GM06990 (cell line): ENCODE data around the gene LMF2.
"Not testable (repeated sequence)": the region's sequence is repeated elsewhere in the genome, so short reads cannot be mapped to it uniquely, and the experiment has no call there.

Source experiments
- DNase-seq: peaks from one replicate; pipeline ENCODE4 v3.0.0-alpha.2; 2011; ENCODE audit not compliant: insufficient read length; ENCODE audit errors: extremely low read depth
- H3K27me3 ChIP-seq: replicated peaks from 2 replicates; pipeline ENCODE4 v1.6.0; 2011; ENCODE audit warnings: low read length; ENCODE audit not compliant: control insufficient read depth, insufficient read depth
- H3K36me3 ChIP-seq: 2 replicates; pipeline ENCODE4 v1.5.1; 2011; ENCODE audit warnings: low read length; ENCODE audit not compliant: control insufficient read depth, insufficient read depth
- H3K4me3 ChIP-seq: replicated peaks from 2 replicates; pipeline ENCODE4 v1.5.1; 2011; ENCODE audit warnings: low read depth, mild to moderate bottlenecking, control low read depth, low read length
- TF ChIP-seq, protein P1 (sequence below): IDR thresholded peaks from 2 replicates; pipeline ENCODE4 v1.5.1; 2011; ENCODE audit warnings: low read length, control low read depth, mild to moderate bottlenecking, inconsistent platforms; ENCODE audit not compliant: insufficient read depth, poor library complexity, severe bottlenecking

The LMF2 gene

GRCh38 chr22:50522806-50523438 lies 15.4 kb upstream of the LMF2 start:
- no peak overlapping the region for H3K4me3 ChIP-seq
- no peak for DNase-seq
- TF ChIP-seq, protein P1, sequence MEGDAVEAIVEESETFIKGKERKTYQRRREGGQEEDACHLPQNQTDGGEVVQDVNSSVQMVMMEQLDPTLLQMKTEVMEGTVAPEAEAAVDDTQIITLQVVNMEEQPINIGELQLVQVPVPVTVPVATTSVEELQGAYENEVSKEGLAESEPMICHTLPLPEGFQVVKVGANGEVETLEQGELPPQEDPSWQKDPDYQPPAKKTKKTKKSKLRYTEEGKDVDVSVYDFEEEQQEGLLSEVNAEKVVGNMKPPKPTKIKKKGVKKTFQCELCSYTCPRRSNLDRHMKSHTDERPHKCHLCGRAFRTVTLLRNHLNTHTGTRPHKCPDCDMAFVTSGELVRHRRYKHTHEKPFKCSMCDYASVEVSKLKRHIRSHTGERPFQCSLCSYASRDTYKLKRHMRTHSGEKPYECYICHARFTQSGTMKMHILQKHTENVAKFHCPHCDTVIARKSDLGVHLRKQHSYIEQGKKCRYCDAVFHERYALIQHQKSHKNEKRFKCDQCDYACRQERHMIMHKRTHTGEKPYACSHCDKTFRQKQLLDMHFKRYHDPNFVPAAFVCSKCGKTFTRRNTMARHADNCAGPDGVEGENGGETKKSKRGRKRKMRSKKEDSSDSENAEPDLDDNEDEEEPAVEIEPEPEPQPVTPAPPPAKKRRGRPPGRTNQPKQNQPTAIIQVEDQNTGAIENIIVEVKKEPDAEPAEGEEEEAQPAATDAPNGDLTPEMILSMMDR: no peak
- H3K27me3 ChIP-seq: no peaks in the 10 kb centered on the region
- H3K36me3 ChIP-seq: peaks cover 44% of the 10 kb centered on the region

DNA sequence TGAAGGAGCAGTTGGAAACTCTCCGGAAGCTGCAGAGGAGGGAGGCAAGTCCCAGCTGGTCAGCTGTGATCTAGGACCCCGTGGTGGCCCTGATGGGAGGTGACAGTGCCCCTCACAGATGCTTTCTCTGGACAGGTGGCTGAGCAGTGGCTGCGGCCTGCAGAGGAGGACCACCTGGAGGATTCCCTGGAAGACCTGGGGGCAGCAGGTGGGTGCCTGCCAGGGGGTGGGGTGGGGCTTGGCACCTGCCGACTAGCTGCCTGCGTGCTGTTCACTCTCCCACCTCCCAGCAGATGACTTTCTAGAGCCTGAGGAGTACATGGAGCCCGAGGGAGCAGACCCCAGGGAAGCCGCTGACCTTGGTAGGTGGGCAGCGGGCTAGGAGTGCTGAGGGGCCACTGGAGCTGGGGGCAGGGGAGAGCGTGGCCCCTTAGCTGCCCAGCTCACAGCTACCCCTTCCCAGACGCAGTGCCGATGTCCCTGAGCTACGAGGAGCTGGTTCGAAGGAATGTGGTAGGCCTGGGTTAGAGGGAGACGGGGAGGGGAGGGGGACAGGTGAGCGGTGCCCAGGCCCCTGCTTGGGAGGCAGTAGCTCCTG lies 14.8 kb upstream of the LMF2 start:
- TF ChIP-seq, protein P1: no peak
- Histone ChIP-seq H3K4me3 (no peak overlapping the region), H3K36me3 (peaks cover 46% of the 10 kb centered on the region), H3K27me3 (no peaks in the 10 kb centered on the region)
- no peak for DNase-seq

GRCh38 chr22:50521710-50522109 lies 14.2 kb upstream of the LMF2 start:
- peaks cover 46% of the 10 kb centered on the region for H3K36me3 ChIP-seq
- TF ChIP-seq, protein P1: no peak
- H3K4me3 ChIP-seq: no peak overlapping the region
- H3K27me3 ChIP-seq: no peaks in the 10 kb centered on the region
- DNase-seq: no peak

GRCh38 chr22:50520826-50521453 lies 13.4 kb upstream of the LMF2 start:
- H3K36me3 ChIP-seq: peaks cover 48% of the 10 kb centered on the region
- DNase-seq: no peak
- H3K4me3 ChIP-seq: no peak overlapping the region
- no peaks in the 10 kb centered on the region for H3K27me3 ChIP-seq
- TF ChIP-seq, protein P1: no peak

DNA sequence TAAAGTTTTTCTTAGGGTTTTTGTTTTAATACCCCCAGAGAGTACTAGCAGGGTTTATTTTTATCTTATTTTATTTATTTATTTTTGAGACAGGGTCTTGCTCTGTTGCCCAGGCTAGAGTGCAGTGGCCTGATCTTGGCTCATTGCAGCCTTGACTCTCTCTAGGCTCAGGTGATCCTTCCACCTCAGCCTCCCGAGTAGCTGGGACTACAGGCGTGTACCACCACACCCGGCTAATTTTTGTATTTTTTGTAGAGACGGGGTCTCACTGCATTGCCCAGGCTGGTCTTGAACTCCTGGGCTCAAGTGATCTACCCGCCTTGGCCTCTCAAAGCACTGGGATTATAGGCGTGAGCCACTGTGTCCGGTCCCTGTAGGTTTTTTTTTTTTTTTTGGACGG lies 12.7 kb upstream of the LMF2 start:
- H3K4me3 ChIP-seq, DNase-seq, H3K27me3 ChIP-seq: not testable (repeated sequence)
- H3K36me3 ChIP-seq: peaks cover 48% of the 10 kb centered on the region

DNA sequence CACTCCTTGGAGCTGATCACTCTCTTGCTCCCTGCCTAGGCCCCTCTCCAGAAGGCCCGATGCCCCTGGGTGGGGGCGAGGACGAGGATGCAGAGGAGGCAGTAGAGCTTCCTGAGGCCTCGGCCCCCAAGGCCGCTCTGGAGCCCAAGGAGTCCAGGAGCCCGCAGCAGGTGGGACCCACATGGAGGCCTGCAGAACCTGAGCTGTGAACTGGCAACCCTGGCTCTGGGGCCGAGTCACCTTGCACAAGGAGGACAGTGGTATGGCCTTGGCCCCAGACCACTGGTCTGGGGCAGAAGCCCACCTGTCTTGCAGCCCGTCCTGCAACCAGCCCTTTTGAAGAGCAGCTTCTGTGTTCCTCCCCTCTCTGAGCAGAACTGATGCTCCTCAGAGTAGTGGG lies 11.6 kb upstream of the LMF2 start:
- TF ChIP-seq, protein P1: no peak
- no peak for DNase-seq
- H3K36me3 ChIP-seq: peaks cover 46% of the 10 kb centered on the region

More for the DNA sequence above, 11.6 kb upstream of the LMF2 start:
- Histone ChIP-seq H3K4me3 (no peak overlapping the region), H3K27me3 (no peaks in the 10 kb centered on the region)
